ENCODE measurements around the gene FBRS. TPM values are rescaled to one million over a fixed set of nuclear protein-coding genes. Genes with fewer than 3 reads are reported as not detected.

The FBRS gene
- total RNA-seq (2014; rRNA removed; shearing (Covaris generic); ENCODE audit: low replicate concordance) = 32.9 and 36.1 TPM in 2 replicates

DNA sequence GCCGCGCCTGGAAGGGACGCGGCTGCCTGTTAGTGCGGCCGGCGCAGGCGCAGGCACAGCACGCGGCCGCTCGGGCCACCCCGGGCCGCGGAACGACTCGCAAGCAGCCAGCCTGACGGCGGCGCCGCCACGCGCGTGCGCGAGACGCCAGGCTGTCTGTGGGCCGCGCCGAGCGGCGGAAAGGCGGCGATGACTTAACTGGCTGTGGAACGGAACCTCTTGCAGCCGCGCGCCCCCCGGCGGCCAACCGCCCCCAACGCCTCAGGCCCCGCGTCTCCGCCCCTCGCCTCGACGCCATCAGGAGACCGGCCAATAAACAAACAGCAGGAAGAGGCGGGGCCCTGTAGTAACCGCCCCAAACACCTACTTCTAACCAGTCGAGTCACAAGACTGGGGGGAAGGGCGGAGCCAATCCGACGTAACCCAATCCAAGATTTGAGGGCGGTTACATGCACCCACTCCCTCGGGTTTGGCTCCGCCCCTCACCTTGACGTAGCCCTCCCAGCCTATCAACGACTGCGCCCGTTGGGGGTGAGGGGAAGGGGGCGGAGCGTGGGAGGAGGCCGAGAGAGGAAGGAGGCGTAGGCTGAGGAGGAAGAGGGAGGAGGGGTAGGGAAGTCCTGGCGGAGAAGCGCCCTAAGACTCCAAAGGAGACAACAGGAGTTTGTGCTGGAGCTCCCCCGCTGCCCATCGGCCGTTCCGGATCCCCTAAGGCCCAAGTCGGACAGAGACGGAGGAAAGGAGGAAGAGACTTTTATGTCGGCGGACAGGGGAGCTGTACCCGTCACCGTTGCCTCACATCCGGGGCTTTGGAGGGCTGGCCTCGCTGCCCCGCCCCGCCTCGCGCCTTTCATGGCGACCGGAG lies at the start of gene FBRS:
Gene FBRS, plus strand, starts transcription at position 566 of the 865 bp plus-strand sequence. CDS start 1,088 bp downstream, outside the sequence.
- Histone ChIP-seq H3K36me3 (ENCODE audit: insufficient read depth, low read length) (peaks cover 28% of the 10 kb centered on the region), H3K4me3 (ENCODE audit: low read length) (peak within 1 kb of the TSS; percentile 95), H2AFZ (ENCODE audit: low read length) (peak within 1 kb of the TSS; percentile 50; the same call in 1 of the 2 replicates), H3K9me3 (ENCODE audit: low read length) (no peaks in the 10 kb centered on the region), H3K4me1 (ENCODE audit: low read length) (peaks cover 35% of the 10 kb centered on the region), H3K9ac (ENCODE audit: low read length) (peak within 1 kb of the TSS; percentile 84), H3K9me2 (replicated peaks; ENCODE audit: insufficient read depth, low read length) (no peaks in the 10 kb centered on the region), H4K20me1 (ENCODE audit: insufficient read depth, low read depth, low read length) (peaks cover 4% of the 10 kb centered on the region; the same call in 1 of the 2 replicates), H3K27ac (ENCODE audit: low read length) (peak within 1 kb of the TSS; percentile 88), H3K27me3 (ENCODE audit: low read length) (no peaks in the 10 kb centered on the region), H3K4me2 (ENCODE audit: low read depth, low read length, poor library complexity, severe bottlenecking) (peak within 1 kb of the TSS; percentile 100), H3K79me2 (ENCODE audit: low read length) (peaks cover 34% of the 10 kb centered on the region)
- DNase-seq = peak; percentile 100

DNA sequence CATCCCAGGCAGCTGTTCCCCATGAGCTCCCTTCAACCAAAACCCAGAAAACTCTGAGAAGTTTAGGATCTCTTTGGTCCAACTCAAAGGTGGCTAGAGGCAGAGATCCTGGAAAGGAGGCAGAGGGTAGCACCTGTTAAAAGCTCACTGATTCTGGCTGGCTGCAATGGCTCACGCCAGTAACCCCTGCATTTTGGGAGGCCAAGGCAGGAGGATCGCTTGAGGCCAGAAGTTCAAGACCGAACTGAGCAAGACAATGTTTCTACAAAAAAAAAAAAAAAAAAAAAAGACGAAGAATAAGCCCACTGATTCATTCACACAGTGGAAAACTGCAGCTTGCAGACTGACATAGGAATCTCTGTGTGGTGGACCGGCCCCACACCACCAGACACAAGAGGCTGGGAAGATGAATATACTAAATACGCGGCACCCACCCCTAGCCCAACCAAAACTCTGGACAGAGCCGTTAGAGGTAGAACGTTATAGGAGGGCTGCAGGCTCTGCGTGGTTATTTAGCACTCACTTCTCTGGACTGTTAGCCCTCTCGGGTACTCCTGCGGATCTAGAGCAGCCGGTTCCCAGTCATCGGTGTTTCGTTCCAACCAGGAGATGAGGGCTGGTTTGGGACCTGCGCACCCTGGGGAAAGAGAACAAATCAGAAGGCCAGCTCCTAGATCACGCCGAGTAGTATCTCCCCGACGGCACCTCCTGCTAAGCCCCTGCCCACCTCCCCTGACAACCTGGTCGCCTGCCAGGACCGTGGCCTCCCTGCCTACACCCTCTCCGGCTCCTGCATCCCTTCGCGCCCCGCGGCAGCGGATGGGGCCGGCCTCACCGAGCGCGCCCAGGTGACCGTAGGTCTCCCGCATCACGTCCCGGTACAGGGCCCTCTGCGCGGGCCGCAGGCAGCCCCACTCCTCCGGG lies 49.0 kb upstream of the FBRS start:
- Histone ChIP-seq H4K20me1 (ENCODE audit: insufficient read depth, low read depth, low read length) (no peaks in the 10 kb centered on the region), H2AFZ (ENCODE audit: low read length) (peak overlapping the region; percentile 88), H3K27me3 (ENCODE audit: low read length) (no peaks in the 10 kb centered on the region), H3K27ac (ENCODE audit: low read length) (peak overlapping the region; percentile 76), H3K9ac (ENCODE audit: low read length) (peak overlapping the region; percentile 97), H3K79me2 (ENCODE audit: low read length) (peaks cover 26% of the 10 kb centered on the region), H3K9me2 (replicated peaks; ENCODE audit: insufficient read depth, low read length) (no peaks in the 10 kb centered on the region), H3K4me2 (ENCODE audit: low read depth, low read length, poor library complexity, severe bottlenecking) (peak overlapping the region; percentile 79), H3K9me3 (ENCODE audit: low read length) (no peaks in the 10 kb centered on the region), H3K4me3 (ENCODE audit: low read length) (peak overlapping the region; percentile 85), H3K36me3 (ENCODE audit: insufficient read depth, low read length) (0 out of 2 replicates have a peak, but pooled peaks cover 3% of the 10 kb centered on the region), H3K4me1 (ENCODE audit: low read length) (peaks cover 23% of the 10 kb centered on the region)
- peak; percentile 81 for DNase-seq

DNA sequence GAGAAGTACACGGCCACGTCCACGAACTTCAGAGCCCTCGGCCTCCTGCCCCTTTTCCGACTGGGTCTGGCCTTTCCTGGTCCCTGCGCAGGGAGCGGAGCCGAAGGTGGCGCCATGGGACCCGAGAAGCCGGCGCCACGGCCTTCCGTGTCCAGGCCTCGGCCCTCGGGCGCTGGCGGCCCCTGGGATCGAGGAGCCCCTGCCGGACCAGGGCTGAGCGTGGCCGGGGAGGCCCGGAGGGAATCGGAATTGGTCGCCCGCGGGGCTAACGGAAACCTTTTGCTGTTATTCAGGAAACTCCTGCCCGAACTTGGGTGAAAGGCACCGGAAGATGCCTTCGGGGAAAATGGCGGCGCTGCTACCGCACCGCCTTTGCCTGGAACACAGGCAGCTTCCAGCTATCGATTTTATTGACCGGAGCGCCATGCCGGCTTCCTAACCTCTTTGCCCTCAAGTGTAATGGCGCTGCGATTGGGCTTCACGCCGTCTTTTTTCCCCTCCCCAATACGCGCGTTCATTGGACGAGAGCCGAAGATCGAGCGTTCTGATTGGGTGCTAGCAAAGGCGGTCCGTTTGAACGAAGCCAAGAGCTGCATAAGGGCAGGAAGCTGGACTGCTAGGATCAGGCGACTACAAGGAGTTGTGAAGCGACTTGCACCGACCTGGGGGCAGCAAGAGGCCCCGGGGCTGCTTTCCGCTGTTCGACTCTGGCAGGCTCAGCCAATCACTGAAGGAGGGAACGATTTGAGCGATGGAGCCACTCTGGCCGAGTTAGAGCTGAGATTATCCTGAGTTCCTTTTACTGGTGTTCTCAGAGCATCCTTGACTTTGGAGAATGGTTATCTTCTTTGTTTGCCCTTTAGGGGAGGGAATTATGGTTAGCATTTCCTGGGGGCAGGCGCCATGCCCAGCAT lies 48.0 kb upstream of the FBRS start, which contains the start of gene ZNF689:
Gene ZNF689, minus strand, starts transcription at position 464 of the 914 bp plus-strand sequence. Its CDS starts 348 bp downstream, at position 116.
- H3K4me1 ChIP-seq (ENCODE audit: low read length) = peaks cover 28% of the 10 kb centered on the region
- H3K27ac ChIP-seq (ENCODE audit: low read length) = peak within 1 kb of the TSS; percentile 76
- H3K9me2 ChIP-seq (replicated peaks; ENCODE audit: insufficient read depth, low read length) = no peaks in the 10 kb centered on the region
- peak within 1 kb of the TSS; percentile 88 for H2AFZ ChIP-seq (ENCODE audit: low read length)
- no peaks in the 10 kb centered on the region for H3K27me3 ChIP-seq (ENCODE audit: low read length)
- H4K20me1 ChIP-seq (ENCODE audit: insufficient read depth, low read depth, low read length) = no peaks in the 10 kb centered on the region
- peak within 1 kb of the TSS; percentile 97 for H3K9ac ChIP-seq (ENCODE audit: low read length)
- DNase-seq = peak; percentile 99
- H3K9me3 ChIP-seq (ENCODE audit: low read length) = no peaks in the 10 kb centered on the region
- peak within 1 kb of the TSS; percentile 85 for H3K4me3 ChIP-seq (ENCODE audit: low read length)
- 0 out of 2 replicates have a peak, but pooled peaks cover 3% of the 10 kb centered on the region for H3K36me3 ChIP-seq (ENCODE audit: insufficient read depth, low read length)
- peak within 1 kb of the TSS; percentile 79 for H3K4me2 ChIP-seq (ENCODE audit: low read depth, low read length, poor library complexity, severe bottlenecking)
- H3K79me2 ChIP-seq (ENCODE audit: low read length) = peaks cover 26% of the 10 kb centered on the region

DNA sequence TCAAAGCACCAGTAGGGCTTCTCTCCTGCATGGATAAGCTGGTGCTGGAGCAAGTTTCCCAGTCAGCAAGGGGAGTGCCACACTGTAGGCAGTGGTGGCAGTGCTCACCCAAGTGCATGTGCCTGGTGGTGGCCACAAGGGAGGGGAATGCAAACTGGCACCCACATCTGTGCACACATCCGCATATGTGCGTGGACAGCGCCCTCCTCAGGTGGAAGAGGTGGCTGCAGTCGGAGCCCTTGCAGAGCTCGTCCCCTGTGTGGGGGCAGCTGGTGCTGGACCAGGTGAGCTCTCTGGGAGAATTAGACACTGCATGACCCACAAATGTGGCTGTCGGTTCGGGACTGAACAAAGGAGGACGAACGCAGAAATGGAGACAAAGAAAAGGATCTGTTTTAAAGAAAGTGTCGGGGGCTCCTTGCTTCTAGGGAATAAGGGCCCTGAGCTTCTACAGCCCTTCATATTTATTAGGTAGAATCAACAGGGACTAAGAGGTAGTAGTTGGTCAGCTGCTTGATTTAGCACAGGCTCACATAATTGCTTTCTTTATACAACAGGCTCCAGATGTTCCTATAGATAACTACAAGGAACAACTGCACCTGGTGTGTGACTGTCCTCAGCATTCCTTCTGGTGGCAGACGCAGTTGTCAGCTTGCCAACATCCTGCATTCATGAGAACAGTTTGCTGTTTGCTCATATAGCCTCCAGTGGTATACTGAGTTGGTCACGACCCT lies 42.7 kb upstream of the FBRS start:
- Histone ChIP-seq H3K27ac (ENCODE audit: low read length) (peak overlapping the region; percentile 72), H3K9ac (ENCODE audit: low read length) (peak overlapping the region; percentile 36), H3K27me3 (ENCODE audit: low read length) (no peaks in the 10 kb centered on the region), H3K9me2 (replicated peaks; ENCODE audit: insufficient read depth, low read length) (no peaks in the 10 kb centered on the region), H4K20me1 (ENCODE audit: insufficient read depth, low read depth, low read length) (no peaks in the 10 kb centered on the region), H3K4me2 (ENCODE audit: low read depth, low read length, poor library complexity, severe bottlenecking) (peak overlapping the region; percentile 15), H3K79me2 (ENCODE audit: low read length) (no peaks in the 10 kb centered on the region), H3K36me3 (ENCODE audit: insufficient read depth, low read length) (no peaks in the 10 kb centered on the region), H3K9me3 (ENCODE audit: low read length) (no peaks in the 10 kb centered on the region), H2AFZ (ENCODE audit: low read length) (no peak overlapping the region), H3K4me1 (ENCODE audit: low read length) (peaks cover 35% of the 10 kb centered on the region), H3K4me3 (ENCODE audit: low read length) (no peak overlapping the region)
- DNase-seq = peak; percentile 96

DNA sequence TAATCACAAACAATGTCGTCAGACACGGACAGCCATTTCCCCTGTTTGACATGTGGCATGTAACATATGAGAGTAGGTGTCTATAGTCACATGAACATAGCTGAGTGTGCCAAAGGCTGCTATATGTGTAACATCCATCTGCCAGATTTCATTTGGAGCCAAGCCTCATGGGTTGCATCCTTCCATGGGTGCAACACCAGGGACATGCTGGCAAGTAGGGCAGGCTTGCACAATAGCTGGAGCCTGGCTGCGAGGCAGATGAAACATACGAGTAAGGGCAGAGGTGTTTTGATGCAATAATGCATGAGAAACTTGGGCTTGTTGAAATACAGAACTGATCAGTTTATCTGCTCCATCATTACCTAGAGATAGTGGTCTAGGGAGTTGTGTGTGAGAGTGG lies 39.0 kb upstream of the FBRS start:
- Histone ChIP-seq H2AFZ (ENCODE audit: low read length) (peak overlapping the region; percentile 95), H3K9me2 (replicated peaks; ENCODE audit: insufficient read depth, low read length) (no peaks in the 10 kb centered on the region), H3K36me3 (ENCODE audit: insufficient read depth, low read length) (no peaks in the 10 kb centered on the region), H3K27ac (ENCODE audit: low read length) (peak overlapping the region; percentile 91), H3K4me2 (ENCODE audit: low read depth, low read length, poor library complexity, severe bottlenecking) (peak overlapping the region; percentile 6), H3K79me2 (ENCODE audit: low read length) (no peaks in the 10 kb centered on the region), H3K4me1 (ENCODE audit: low read length) (peaks cover 55% of the 10 kb centered on the region), H3K4me3 (ENCODE audit: low read length) (no peak overlapping the region), H3K9me3 (ENCODE audit: low read length) (no peaks in the 10 kb centered on the region; the same call in 1 of the 2 replicates), H4K20me1 (ENCODE audit: insufficient read depth, low read depth, low read length) (no peaks in the 10 kb centered on the region), H3K9ac (ENCODE audit: low read length) (no peak overlapping the region), H3K27me3 (ENCODE audit: low read length) (no peaks in the 10 kb centered on the region)
- no peak for DNase-seq

DNA sequence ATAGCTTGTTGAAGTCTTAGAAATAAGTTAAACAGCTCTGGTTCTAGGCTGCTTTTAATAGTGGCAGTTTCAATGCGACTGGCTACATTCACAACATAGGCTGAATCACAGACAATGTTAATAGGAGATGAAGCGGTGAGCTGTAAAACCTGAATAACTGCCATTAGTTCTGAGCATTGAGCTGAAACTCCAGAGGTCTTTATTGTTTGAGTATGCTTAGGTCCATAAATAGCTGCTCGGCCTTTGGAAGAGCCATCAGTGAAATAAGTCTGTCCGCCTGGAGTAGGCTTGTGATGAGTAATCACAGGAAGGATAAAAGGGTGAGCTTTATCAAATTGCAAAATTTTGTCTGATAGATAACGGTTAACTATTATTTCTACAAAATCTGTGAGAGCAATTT lies 38.6 kb upstream of the FBRS start:
- H3K79me2 ChIP-seq (ENCODE audit: low read length) = no peaks in the 10 kb centered on the region
- H3K4me1 ChIP-seq (ENCODE audit: low read length) = peaks cover 52% of the 10 kb centered on the region
- no peak overlapping the region for H3K4me3 ChIP-seq (ENCODE audit: low read length)
- H4K20me1 ChIP-seq (ENCODE audit: insufficient read depth, low read depth, low read length) = no peaks in the 10 kb centered on the region
- H3K27ac ChIP-seq (ENCODE audit: low read length) = peak overlapping the region; percentile 91
- no peaks in the 10 kb centered on the region for H3K9me2 ChIP-seq (replicated peaks; ENCODE audit: insufficient read depth, low read length)
- H3K36me3 ChIP-seq (ENCODE audit: insufficient read depth, low read length) = no peaks in the 10 kb centered on the region
- no peak for DNase-seq
- no peaks in the 10 kb centered on the region for H3K27me3 ChIP-seq (ENCODE audit: low read length)
- H3K9me3 ChIP-seq (ENCODE audit: low read length) = no peaks in the 10 kb centered on the region; the same call in 1 of the 2 replicates
- H3K9ac ChIP-seq (ENCODE audit: low read length) = no peak overlapping the region
- H2AFZ ChIP-seq (ENCODE audit: low read length) = peak overlapping the region; percentile 95
- H3K4me2 ChIP-seq (ENCODE audit: low read depth, low read length, poor library complexity, severe bottlenecking) = no peak overlapping the region

DNA sequence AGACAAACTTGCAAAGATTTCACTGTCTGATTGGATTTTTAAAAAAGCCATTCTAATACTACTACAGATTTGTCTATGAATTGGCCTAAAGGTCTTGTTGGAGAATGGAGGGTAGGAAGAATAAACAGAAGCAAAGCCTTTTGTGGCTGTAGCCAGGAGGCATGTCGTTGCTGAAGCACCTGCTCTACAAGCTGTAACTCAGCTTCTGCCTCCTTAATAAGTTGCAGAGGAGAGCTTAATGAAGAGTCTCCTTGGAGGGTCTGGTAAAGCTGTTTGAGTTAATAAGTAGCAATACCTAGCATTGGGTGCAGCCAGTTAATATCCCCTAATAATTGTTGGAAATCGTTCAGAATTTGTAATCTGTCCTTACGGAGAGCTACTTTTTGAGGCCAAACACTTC lies 38.1 kb upstream of the FBRS start:
- peak; percentile 49 for DNase-seq
- Histone ChIP-seq H3K36me3 (ENCODE audit: insufficient read depth, low read length) (no peaks in the 10 kb centered on the region), H3K79me2 (ENCODE audit: low read length) (no peaks in the 10 kb centered on the region), H3K9ac (ENCODE audit: low read length) (no peak overlapping the region), H3K27me3 (ENCODE audit: low read length) (no peaks in the 10 kb centered on the region), H4K20me1 (ENCODE audit: insufficient read depth, low read depth, low read length) (no peaks in the 10 kb centered on the region), H3K9me3 (ENCODE audit: low read length) (no peaks in the 10 kb centered on the region; the same call in 1 of the 2 replicates), H2AFZ (ENCODE audit: low read length) (peak overlapping the region; percentile 22; the same call in 1 of the 2 replicates), H3K4me2 (ENCODE audit: low read depth, low read length, poor library complexity, severe bottlenecking) (no peak overlapping the region), H3K27ac (ENCODE audit: low read length) (peak overlapping the region; percentile 91), H3K9me2 (replicated peaks; ENCODE audit: insufficient read depth, low read length) (no peaks in the 10 kb centered on the region), H3K4me3 (ENCODE audit: low read length) (no peak overlapping the region), H3K4me1 (ENCODE audit: low read length) (peaks cover 49% of the 10 kb centered on the region)

Measured in Karpas-422 (cell line).